Measurements from ENCODE around the gene TOPAZ1.

- TF ChIP-seq POLR2AphosphoS5 (IDR thresholded peaks at IDR 0.05; ENCODE audit: low read depth, low read length), result no peak
- no peak for TF ChIP-seq POLR2A (IDR thresholded peaks at IDR 0.05; ENCODE audit: low read depth, low read length)
Measured at GRCh38 chr3:44355362-44356033, 113.8 kb downstream of the TOPAZ1 start.
